B cell (primary cell): Measurements from ENCODE around the gene ZFR2. TPM values are rescaled to one million over a fixed set of nuclear protein-coding genes. Genes with fewer than 3 reads are reported as not detected.
"Not testable (repeated sequence)": the region's sequence is repeated elsewhere in the genome, so short reads cannot be mapped to it uniquely, and the experiment has no call there.

Source experiments
- ATAC-seq: fragments of 200-7000 bp; cut with Tn5 transposase; one replicate; pipeline ENCODE4 v1.10.0; 2021; ENCODE audit warnings: low read depth, mild to moderate bottlenecking, moderate number of reproducible peaks, moderate library complexity
- CTCF ChIA-PET: fragments of 350-600 bp; sonication (Branson Sonifier 250); formaldehyde crosslinking; loops from one replicate; lab custom pipeline; 2021; ENCODE audit warnings: antibody characterized with exemption, inconsistent platforms; lab: Charles Lee
- POLR2A ChIA-PET: fragments of 350-600 bp; sonication (Branson Sonifier 250); formaldehyde crosslinking; loops from one replicate; lab custom pipeline; 2021; ENCODE audit warnings: antibody characterized with exemption; lab: Charles Lee
- DNase-seq: peaks from one replicate; pipeline ENCODE4 v3.0.0; 2013
- H2AFZ ChIP-seq: 2 replicates; pipeline ENCODE4 v1.6.1; 2012; ENCODE audit warnings: mild to moderate bottlenecking, low read depth, low read length; ENCODE audit not compliant: insufficient read depth, poor library complexity, severe bottlenecking
- H3K27ac ChIP-seq, 2 donors: 1 replicate in 1 of 2; 2 replicates in 1 of 2; pipeline ENCODE4 v1.5.1; 2012 to 2013; ENCODE audit warnings: low read length in 2 of 2, mild to moderate bottlenecking in 2 of 2, moderate library complexity in 1 of 2
- H3K27me3 ChIP-seq, 4 experiments: fragments of 200-600 bp in 1 of 4; sonication (generic) in 1 of 4; replicated peaks in 1 of 4; 1 replicate in 2 of 4; 2 replicates in 2 of 4; pipeline versions ENCODE4 v1.6.1 to v1.7.0; 2013 to 2016; ENCODE audit warnings: low read length in 3 of 4, mild to moderate bottlenecking in 2 of 4, mixed read lengths in 1 of 4, moderate library complexity in 1 of 4; ENCODE audit not compliant: insufficient read depth in 4 of 4, control insufficient read depth in 3 of 4; ENCODE audit errors: control extremely low read depth in 1 of 4
- H3K36me3 ChIP-seq, 2 experiments: replicated peaks in 1 of 2; 1 replicate in 1 of 2; 2 replicates in 1 of 2; pipeline versions ENCODE4 v1.6.1 to v1.7.1; 2013; ENCODE audit warnings: low read length in 1 of 2; ENCODE audit not compliant: insufficient read depth in 2 of 2, control insufficient read depth in 1 of 2; ENCODE audit errors: control extremely low read depth in 1 of 2, extremely low read depth in 1 of 2
- H3K4me1 ChIP-seq, 2 donors: fragments of 200-600 bp in 1 of 2; sonication (generic) in 1 of 2; 1 replicate in 1 of 2; 2 replicates in 1 of 2; pipeline versions ENCODE4 v1.5.1 to v1.6.1; 2013 to 2017; ENCODE audit warnings: low read length in 2 of 2; ENCODE audit not compliant: control insufficient read depth in 2 of 2, insufficient read depth in 2 of 2
- H3K4me2 ChIP-seq: replicated peaks from 2 replicates; pipeline ENCODE3; 2012; ENCODE audit warnings: mild to moderate bottlenecking, low read depth, low read length; ENCODE audit not compliant: poor library complexity, severe bottlenecking
- H3K4me3 ChIP-seq, 5 experiments: fragments of 200-600 bp in 1 of 5; sonication (generic) in 1 of 5; 1 replicate in 3 of 5; 2 replicates in 2 of 5; pipeline versions ENCODE4 v1.5.1 to v1.7.0; 2011 to 2016; ENCODE audit warnings: low read length in 4 of 5, mild to moderate bottlenecking in 4 of 5, low read depth in 2 of 5, control low read depth in 1 of 5, moderate library complexity in 1 of 5; ENCODE audit not compliant: insufficient read depth in 1 of 5; ENCODE audit errors: control extremely low read depth in 1 of 5, extremely low read depth in 1 of 5
- H3K79me2 ChIP-seq: fragments of 200-600 bp; sonication (generic); one replicate; pipeline ENCODE4 v1.6.0; 2016; ENCODE audit warnings: low read length; ENCODE audit not compliant: control insufficient read depth, insufficient read depth
- H3K9ac ChIP-seq: fragments of 200-600 bp; sonication (generic); 2 replicates; pipeline ENCODE4 v1.6.1; 2017; ENCODE audit warnings: mild to moderate bottlenecking, low read length, moderate library complexity
- H3K9me3 ChIP-seq, 3 donors: one replicate each; pipeline versions ENCODE4 v1.6.1 to v1.7.1; 2013; ENCODE audit warnings: low read length in 2 of 3; ENCODE audit not compliant: control insufficient read depth in 2 of 3, insufficient read depth in 1 of 3; ENCODE audit errors: control extremely low read depth in 1 of 3
- H4K20me1 ChIP-seq: 2 replicates; pipeline ENCODE4 v1.6.0; 2012; ENCODE audit warnings: mild to moderate bottlenecking, low read length; ENCODE audit not compliant: insufficient read depth, control insufficient read depth, poor library complexity, severe bottlenecking
- H3K27ac Mint-ChIP-seq: one replicate; pipeline ENCODE4 v1.8.0; 2021; ENCODE audit warnings: mixed read lengths
- H3K27me3 Mint-ChIP-seq: one replicate; pipeline ENCODE4 v1.8.0; 2021; ENCODE audit warnings: mixed read lengths
- H3K4me1 Mint-ChIP-seq: one replicate; pipeline ENCODE4 v1.8.0; 2021; ENCODE audit warnings: mixed read lengths
- H3K4me3 Mint-ChIP-seq: one replicate; pipeline ENCODE4 v1.8.0; 2021; ENCODE audit warnings: mixed read lengths
- H3K9me3 Mint-ChIP-seq: one replicate; pipeline ENCODE4 v1.8.0; 2022; ENCODE audit warnings: mixed read lengths; ENCODE audit not compliant: insufficient read depth
- EZH2 ChIP-seq: IDR thresholded peaks from 2 replicates; pipeline ENCODE4 v1.6.1; 2012; ENCODE audit warnings: borderline replicate concordance, low read depth, mild to moderate bottlenecking, moderate library complexity, low read length; ENCODE audit not compliant: insufficient read depth, poor library complexity, severe bottlenecking
- WGBS: methylation state at CpG from one replicate; pipeline ENCODE4 v1.1.5; 2013; ENCODE audit warnings: missing lambda C conversion rate; ENCODE audit not compliant: insufficient coverage; 5-methylcytosine and 5-hydroxymethylcytosine counted together
- intact Hi-C: fragments of 100-400 bp; cut with micrococcal nuclease; formaldehyde crosslinking; loops from one replicate; pipeline ENCODE4 v1.10.0; 2022
- polyA plus RNA-seq: library from polyadenylated mRNA; depleted of rRNA; stranded (reverse); fragments of >200 nt; gene quantifications from 2 replicates; pipeline ENCODE4 v1.2.3, GENCODE V29; 2012
- total RNA-seq, 2 donors: library from RNA; stranded (reverse); fragments of 120-200 nt in 1 of 2; gene quantifications; 1 replicate in 1 of 2; 2 replicates in 1 of 2; pipeline versions ENCODE4 v1.2.3 to v1.2.4, GENCODE V29; 2013 to 2022
- TF ChIP-seq, protein P1 (sequence below): fragments of 200-600 bp; IDR thresholded peaks from one replicate; pipeline ENCODE4 v1.8.0; 2022; ENCODE audit warnings: antibody characterized with exemption, mild to moderate bottlenecking

Gene ZFR2
- total and polyA plus RNA-seq, 2 donors (not counting 1 experiment from before 2014, with no cell fraction given), result 0.36 to 0.39 TPM

DNA sequence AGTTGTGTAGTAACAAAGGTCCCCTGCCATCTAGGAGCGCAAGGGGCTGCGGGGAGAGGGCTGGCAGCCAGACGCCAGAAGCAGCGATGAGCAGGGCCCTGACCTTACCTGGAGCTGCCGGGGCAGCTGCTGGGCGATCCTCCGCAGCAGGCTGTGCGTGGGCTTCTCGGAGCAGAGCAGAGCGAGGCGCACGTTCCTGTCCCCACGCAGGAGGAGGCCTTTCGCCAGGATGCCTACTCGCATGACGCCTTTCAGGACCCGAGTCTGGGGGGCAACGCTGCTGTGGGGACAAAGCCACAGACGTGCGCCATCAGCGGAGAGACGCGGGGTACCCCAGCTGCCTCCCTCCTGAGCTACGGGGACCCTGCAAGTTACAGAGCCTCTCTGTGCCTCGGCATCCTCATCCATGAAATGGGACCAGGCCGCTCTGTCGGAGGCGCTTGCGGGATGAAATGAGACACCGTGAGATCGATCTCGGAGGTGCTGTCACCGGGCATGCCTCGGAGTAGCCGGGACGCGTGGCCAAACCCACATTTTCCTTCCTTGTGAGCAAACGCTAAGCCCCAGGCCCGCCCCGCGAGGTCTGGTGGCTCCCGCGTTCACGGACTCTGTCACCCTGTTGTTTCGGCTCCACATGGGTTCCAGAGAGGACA is 52.1 kb downstream of the ZFR2 start:
- ATAC-seq (no peak), DNase-seq (no peak)
- ChIA-PET CTCF (interaction anchor here (0.7 kb wide), 1 partner anchor 119 kb away, joined by 4 read pairs; no protein-coding TSS in a partner anchor), POLR2A (interaction anchor here (0.7 kb wide), 1 partner anchor 54 kb away, joined by 3 read pairs; no protein-coding TSS in a partner anchor)
- Histone ChIP-seq H3K27ac (no peak overlapping the region), H2AFZ (no peak overlapping the region), H3K27me3 (no peaks in the 10 kb centered on the region), H3K4me2 (no peak overlapping the region), H3K79me2 (no peaks in the 10 kb centered on the region), H3K36me3 (no peaks in the 10 kb centered on the region), H3K4me3 (no peak overlapping the region), H4K20me1 (no peaks in the 10 kb centered on the region), H3K4me1 (peaks cover 26 to 38% of the 10 kb centered on the region in 2 donors), H3K9me3 (peaks cover 0 to 13% (median 0%) of the 10 kb centered on the region in 3 donors), H3K9ac (no peak overlapping the region)
- Mint-ChIP-seq H3K27me3 (no peaks in the 10 kb centered on the region), H3K4me3 (no peak overlapping the region), H3K4me1 (peaks cover 36% of the 10 kb centered on the region), H3K27ac (no peak overlapping the region), H3K9me3 (no peaks in the 10 kb centered on the region)
- intact Hi-C loops, result no loop called here
- 96% methylated on average over 45 of the region's 45 CpGs for WGBS
- TF ChIP-seq, protein P1, sequence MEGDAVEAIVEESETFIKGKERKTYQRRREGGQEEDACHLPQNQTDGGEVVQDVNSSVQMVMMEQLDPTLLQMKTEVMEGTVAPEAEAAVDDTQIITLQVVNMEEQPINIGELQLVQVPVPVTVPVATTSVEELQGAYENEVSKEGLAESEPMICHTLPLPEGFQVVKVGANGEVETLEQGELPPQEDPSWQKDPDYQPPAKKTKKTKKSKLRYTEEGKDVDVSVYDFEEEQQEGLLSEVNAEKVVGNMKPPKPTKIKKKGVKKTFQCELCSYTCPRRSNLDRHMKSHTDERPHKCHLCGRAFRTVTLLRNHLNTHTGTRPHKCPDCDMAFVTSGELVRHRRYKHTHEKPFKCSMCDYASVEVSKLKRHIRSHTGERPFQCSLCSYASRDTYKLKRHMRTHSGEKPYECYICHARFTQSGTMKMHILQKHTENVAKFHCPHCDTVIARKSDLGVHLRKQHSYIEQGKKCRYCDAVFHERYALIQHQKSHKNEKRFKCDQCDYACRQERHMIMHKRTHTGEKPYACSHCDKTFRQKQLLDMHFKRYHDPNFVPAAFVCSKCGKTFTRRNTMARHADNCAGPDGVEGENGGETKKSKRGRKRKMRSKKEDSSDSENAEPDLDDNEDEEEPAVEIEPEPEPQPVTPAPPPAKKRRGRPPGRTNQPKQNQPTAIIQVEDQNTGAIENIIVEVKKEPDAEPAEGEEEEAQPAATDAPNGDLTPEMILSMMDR, result no peak
- TF ChIP-seq EZH2, result no peak

DNA sequence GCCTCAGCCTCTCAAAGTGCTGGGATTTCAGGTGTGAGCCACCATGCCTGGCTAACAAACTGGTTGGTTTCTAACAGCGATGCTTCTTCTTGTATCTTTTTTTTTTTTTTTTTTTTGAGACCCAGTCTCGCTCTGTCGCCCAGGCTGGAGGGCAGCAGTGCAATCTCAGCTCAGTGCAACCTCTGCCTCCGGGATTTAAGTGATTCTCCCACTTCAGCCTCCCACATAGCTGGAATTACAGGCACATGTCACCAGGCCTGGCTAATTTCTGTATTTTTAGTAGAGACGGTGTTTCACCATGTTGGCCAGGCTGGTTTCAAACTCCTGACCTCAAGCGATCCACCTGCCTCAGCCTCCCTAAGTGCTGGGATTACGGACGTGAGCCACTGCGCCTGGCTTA is 52.7 kb downstream of the ZFR2 start:
- H3K36me3 ChIP-seq, H3K27ac ChIP-seq, intact Hi-C loops, H3K4me2 ChIP-seq, H2AFZ ChIP-seq, H3K27me3 Mint-ChIP-seq, DNase-seq, H4K20me1 ChIP-seq, H3K9ac ChIP-seq, H3K9me3 Mint-ChIP-seq, H3K27me3 ChIP-seq, H3K4me3 ChIP-seq, H3K79me2 ChIP-seq, H3K27ac Mint-ChIP-seq, H3K4me3 Mint-ChIP-seq, ATAC-seq: not testable (repeated sequence)
- Histone ChIP-seq H3K4me1 (peaks cover 31 to 44% of the 10 kb centered on the region in 2 donors), H3K9me3 (peaks cover 0 to 15% (median 0%) of the 10 kb centered on the region in 3 donors)
- WGBS, result 95% methylated on average over 6 of the region's 9 CpGs
- POLR2A ChIA-PET, result interaction anchor here (0.7 kb wide), 1 partner anchor 53 kb away, joined by 3 read pairs; no protein-coding TSS in a partner anchor
- CTCF ChIA-PET, result interaction anchor here (1.0 kb wide), 1 partner anchor 54 kb away, joined by 3 read pairs; the partner anchor contains the start of gene MRPL54
- H3K4me1 Mint-ChIP-seq, result peaks cover 39% of the 10 kb centered on the region
